DMS79 (cell line): Measurements from ENCODE around the gene XYLT1.

Source experiments
- DNase-seq: peaks from one replicate; lab custom pipeline; 2025; lab: John Stamatoyannopoulos, UW

Gene XYLT1

GRCh38 chr16:17228048-17228707, 242.6 kb downstream of the XYLT1 start:
- no peak for DNase-seq

- DNase-seq: no peak
These were observed 243.5 kb downstream of the XYLT1 start for GRCh38 chr16:17227278-17227677.

- no peak for DNase-seq
These were observed 245.2 kb downstream of the XYLT1 start for GRCh38 chr16:17225541-17225940.

- DNase-seq: no peak
These were observed 245.9 kb downstream of the XYLT1 start for GRCh38 chr16:17224879-17225281.

DNA sequence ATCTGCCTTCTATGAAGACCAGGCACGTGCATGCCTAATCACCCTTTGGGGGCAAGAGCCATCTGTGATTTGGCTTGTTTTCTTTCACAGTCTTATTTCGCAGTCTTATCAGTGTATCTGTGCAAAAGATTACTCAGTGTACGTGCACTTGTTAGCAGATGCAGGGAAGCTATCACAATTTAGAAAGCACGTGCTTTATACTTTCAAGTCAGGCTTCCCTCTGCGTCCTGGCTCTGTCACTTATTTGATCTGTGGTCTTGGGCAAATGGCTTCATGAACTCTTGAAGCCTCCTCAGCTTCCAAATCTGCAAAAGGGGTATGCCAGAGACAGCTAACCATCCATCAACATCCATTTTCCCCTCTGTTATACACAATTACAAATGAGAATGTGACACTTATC, 246.4 kb downstream of the XYLT1 start:
- DNase-seq: no peak

GRCh38 chr16:17223576-17223975, 247.2 kb downstream of the XYLT1 start:
- DNase-seq: no peak

DNA sequence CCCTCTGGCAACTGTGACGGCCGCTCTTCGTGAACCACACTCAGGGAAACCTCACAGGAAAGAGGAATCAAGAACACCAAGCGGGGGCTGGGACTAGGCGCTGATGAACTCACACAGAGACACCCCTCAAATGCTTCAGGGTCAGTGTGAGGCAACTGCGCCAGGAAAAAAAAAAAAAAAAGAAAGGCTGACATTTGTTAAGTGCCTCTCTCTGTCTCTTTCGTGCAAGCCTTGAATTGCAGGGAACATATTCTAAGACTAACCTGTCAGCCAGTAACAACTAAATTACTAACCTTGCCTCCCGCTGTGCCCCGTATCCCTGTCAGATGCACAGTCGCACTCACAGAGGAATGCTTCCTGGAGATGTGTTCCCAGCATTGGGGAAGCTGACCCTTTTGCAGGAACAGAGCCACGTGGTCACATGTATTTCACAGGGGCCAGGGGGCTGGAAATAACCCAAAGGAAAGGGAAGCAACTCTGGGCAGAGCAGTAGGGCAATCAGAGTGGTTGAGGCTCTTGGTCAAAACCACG, 247.8 kb downstream of the XYLT1 start:
- no peak for DNase-seq

DNA sequence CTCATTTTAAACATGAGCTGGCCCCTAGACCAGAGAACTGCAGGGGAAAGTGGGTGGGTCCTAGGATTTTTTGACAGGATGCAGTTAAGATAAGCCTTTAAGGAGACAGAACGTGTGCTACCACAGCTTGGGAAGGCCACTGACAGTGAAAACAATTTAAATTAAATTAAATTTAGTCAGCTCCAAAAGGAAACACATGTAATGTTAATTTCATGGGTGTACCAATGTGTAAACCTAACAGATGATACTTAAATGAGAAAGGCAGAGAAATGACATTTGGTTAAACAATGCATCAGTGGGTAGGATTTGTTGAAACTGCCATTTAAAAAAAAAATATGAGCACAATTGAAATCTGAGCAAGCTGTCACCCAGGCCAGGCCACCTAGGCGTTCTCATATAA, 250.8 kb downstream of the XYLT1 start:
- no peak for DNase-seq

- no peak for DNase-seq
These were observed 254.8 kb downstream of the XYLT1 start for GRCh38 chr16:17215936-17216335.

DNA sequence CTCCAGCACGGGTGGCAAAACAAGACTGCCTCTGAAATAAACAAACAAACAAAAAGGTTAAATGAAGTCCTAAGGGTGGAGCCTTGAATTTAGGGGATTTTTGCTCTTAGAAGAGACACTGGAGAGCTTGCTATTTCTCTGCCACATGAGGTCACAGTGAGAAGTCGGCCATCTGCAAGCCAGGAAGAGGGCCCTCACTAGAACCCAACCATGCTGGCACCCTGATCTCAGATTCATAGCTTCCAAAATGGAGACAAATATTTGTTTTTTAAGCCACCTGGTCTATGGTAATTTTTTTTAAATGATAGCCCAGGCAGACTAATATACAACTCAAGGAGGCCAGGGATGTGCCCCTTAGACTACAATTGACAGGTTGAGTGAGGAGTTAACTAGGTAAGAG, 255.5 kb downstream of the XYLT1 start:
- no peak for DNase-seq

GRCh38 chr16:17213974-17214373, 256.8 kb downstream of the XYLT1 start:
- no peak for DNase-seq

DNA sequence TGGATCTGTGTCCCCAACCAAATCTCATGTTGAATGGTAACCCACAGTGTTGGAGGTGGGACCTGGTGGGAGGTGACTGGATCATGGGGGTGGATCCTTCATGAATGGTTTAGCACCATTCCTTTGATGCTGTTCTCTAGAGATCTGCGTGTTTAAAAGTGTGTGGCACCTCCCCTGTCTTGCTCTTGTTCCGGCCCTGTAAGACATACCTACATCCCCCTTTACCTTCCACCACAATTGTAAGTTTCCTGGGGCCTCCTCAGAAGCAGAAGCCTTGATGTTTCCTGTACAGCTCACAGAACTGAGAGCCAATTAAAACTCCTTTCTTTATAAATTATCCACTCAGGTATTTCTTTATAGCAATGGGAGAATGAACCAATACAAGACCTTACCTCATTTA, 257.7 kb downstream of the XYLT1 start:
- DNase-seq: no peak

GRCh38 chr16:17212606-17213005, 258.2 kb downstream of the XYLT1 start:
- no peak for DNase-seq

DNA sequence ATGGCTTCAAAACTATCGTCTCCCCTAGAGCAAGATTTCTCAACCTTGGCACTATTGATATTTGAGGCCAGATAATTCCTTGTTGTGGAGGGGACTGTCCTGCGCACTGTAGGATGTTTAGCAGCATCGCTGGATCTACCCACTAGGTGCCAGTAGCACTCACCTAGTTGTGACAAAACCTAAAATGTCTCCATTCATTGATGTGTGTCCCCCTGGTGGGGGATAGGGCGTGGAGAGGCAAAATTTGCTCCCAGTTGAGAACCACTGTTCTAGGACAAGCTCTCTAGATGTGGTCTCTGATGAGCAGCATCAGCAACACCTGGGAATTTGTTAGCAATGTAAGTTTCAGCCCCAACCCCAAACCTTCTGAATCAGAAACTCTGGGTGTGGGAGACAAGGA, 259.0 kb downstream of the XYLT1 start:
- no peak for DNase-seq

DNA sequence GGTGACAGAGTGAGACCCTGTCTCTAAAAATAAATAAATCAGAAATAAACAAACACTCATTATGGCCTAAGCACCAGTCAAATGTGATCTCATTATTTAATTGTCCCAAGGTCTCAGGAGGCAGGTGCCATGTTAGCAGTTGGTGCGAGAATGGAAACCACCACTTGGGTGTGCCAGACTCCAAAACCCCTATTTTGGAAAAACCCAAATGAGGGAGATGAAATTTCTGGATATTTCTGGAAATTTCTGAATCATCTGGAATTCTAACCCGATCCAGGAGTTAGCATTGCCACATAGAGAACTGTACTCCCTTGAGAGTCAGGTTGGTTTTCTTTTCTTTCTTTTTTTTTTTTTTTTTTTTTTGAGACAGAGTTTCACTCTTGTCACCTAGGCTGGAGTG, 264.0 kb downstream of the XYLT1 start:
- no peak for DNase-seq

- DNase-seq: peak; percentile 71
These were observed 265.2 kb downstream of the XYLT1 start for GRCh38 chr16:17205279-17206211.

- DNase-seq: no peak
These were observed 266.1 kb downstream of the XYLT1 start for GRCh38 chr16:17204644-17205043.

- no peak for DNase-seq
These were observed 266.6 kb downstream of the XYLT1 start for GRCh38 chr16:17204206-17204605.

- peak; percentile 38 for DNase-seq
These were observed 267.3 kb downstream of the XYLT1 start for GRCh38 chr16:17203424-17203823.

DNA sequence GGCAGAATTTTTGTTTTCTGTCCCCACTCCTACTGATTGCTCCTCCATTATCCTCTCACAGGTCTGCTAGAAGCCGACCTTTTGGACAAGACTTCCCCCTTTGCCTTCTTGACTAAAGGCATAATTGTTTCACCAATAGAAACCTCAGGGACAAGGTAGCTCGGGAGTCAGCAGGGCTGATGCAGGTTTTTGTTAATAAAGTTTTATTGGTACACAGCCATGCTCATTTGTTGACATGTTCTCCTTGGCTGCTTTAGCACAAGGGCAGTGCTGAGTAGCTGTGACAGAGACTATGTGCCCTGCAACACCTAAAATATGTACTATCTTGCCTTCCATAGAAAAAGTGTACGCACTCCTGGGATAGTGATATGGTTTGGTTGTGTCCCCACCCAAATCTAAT, 271.6 kb downstream of the XYLT1 start:
- no peak for DNase-seq

DNA sequence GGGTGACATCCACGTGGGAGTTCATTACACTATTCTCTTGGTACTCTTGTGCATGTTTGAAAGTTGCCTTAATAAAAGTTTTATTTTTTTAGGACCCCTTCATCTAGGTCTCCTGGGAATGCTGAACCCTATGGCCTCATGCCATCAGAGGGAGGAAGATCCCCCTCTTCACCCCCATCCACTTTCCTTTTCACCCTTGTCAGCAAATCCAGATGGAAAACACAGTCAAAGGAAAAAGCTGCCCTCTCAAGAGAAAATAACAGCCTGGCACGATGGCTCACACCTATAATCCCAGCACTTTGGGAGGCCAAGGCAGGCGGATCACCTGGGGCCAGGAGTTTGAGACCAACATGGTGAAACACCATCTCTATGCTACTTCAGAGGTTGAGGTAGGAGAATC, 274.2 kb downstream of the XYLT1 start:
- DNase-seq: no peak

- DNase-seq: no peak
These were observed 276.5 kb downstream of the XYLT1 start for GRCh38 chr16:17194190-17194780.
